MCF 10A (cell line): ENCODE data around the gene KLRC4. TPM values are rescaled to one million over a fixed set of nuclear protein-coding genes. Genes with fewer than 3 reads are reported as not detected.
"Not testable (repeated sequence)": the region's sequence is repeated elsewhere in the genome, so short reads cannot be mapped to it uniquely, and the experiment has no call there.

Source experiments
- BruUV-seq: library from RNA; stranded (reverse); fragments of 400-500 nt; replicated peaks from 2 replicates; lab custom pipeline; 2021; lab: Mats Ljungman, UMichigan
- CTCF ChIA-PET: fragments of 300-600 bp; sonication (Branson Sonifier 250); formaldehyde crosslinking; extraction: SDS; loops from one replicate; lab custom pipeline; 2021; ENCODE audit warnings: antibody characterized with exemption, inconsistent platforms; lab: Yijun Ruan, JAX
- POLR2A ChIA-PET: fragments of 300-600, 350-650 bp; sonication (Branson Sonifier 250); formaldehyde crosslinking; extraction: SDS; loops from one replicate; lab custom pipeline; 2020; ENCODE audit warnings: antibody characterized with exemption, inconsistent platforms; lab: Yijun Ruan, JAX
- DNase-seq: peaks from one replicate; pipeline ENCODE4 v3.0.0-alpha.2; 2018; ENCODE audit not compliant: unreplicated experiment
- H3K27ac Mint-ChIP-seq: one replicate; pipeline ENCODE4 v1.8.0; 2022; ENCODE audit warnings: mild to moderate bottlenecking, low read depth, mixed read lengths; ENCODE audit not compliant: unreplicated experiment
- H3K27me3 Mint-ChIP-seq: one replicate; pipeline ENCODE4 v1.8.0; 2022; ENCODE audit warnings: mixed read lengths; ENCODE audit not compliant: insufficient read depth, unreplicated experiment
- H3K36me3 Mint-ChIP-seq: one replicate; pipeline ENCODE4 v1.8.0; 2022; ENCODE audit warnings: mild to moderate bottlenecking, moderate library complexity, mixed read lengths; ENCODE audit not compliant: insufficient read depth, unreplicated experiment
- H3K4me1 Mint-ChIP-seq: one replicate; pipeline ENCODE4 v1.8.0; 2022; ENCODE audit warnings: mixed read lengths; ENCODE audit not compliant: insufficient read depth, unreplicated experiment
- H3K4me3 Mint-ChIP-seq: one replicate; pipeline ENCODE4 v1.8.0; 2022; ENCODE audit warnings: mild to moderate bottlenecking, moderate library complexity, mixed read lengths; ENCODE audit not compliant: unreplicated experiment
- H3K9me3 Mint-ChIP-seq: one replicate; pipeline ENCODE4 v1.8.0; 2022; ENCODE audit warnings: mixed read lengths; ENCODE audit not compliant: unreplicated experiment
- CTCF ChIP-seq: fragments of 200-600 bp; IDR thresholded peaks from one replicate; pipeline ENCODE4 v1.8.0; 2022; ENCODE audit warnings: antibody characterized with exemption, mild to moderate bottlenecking; ENCODE audit not compliant: unreplicated experiment
- intact Hi-C: fragments of 100-400 bp; cut with micrococcal nuclease; formaldehyde crosslinking; loops from 2 replicates; pipeline ENCODE4 v1.14.1; 2022
- total RNA-seq: library from RNA; stranded (reverse); gene quantifications from 2 replicates; pipeline ENCODE4 v1.2.3, GENCODE V29; 2022

KLRC4 gene
- total RNA-seq, 1 experiment from 2014 or later, result 0.84 TPM

- no peak for TF ChIP-seq CTCF
- POLR2A ChIA-PET, result interaction anchor here (0.6 to 3.9 kb wide), 7 partner anchors 9 to 173 kb away, joined by 3 to 26 read pairs (median 4); partner anchors contain the start of gene GABARAPL1
- DNase-seq, result peak; percentile 72
- no TSS peak for BruUV-seq
- intact Hi-C loops, result no loop called here
- peak overlapping the region; percentile 7 for H3K4me3 Mint-ChIP-seq
- H3K27me3 Mint-ChIP-seq, result no peaks in the 10 kb centered on the region
- peaks cover 14% of the 10 kb centered on the region for H3K36me3 Mint-ChIP-seq
- H3K9me3 Mint-ChIP-seq, result peaks cover 7% of the 10 kb centered on the region
- CTCF ChIA-PET, result no interaction called here
- peaks cover 17% of the 10 kb centered on the region for H3K4me1 Mint-ChIP-seq
- H3K27ac Mint-ChIP-seq, result peak overlapping the region; percentile 74
These were observed 24.4 kb downstream of the KLRC4 start for GRCh38 chr12:10385166-10385613.

GRCh38 chr12:10384191-10384590 lies 25.4 kb downstream of the KLRC4 start:
- POLR2A ChIA-PET, result interaction anchor here (2.1 to 3.9 kb wide), 3 partner anchors 10 to 19 kb away, joined by 16 to 26 read pairs (median 17); no protein-coding TSS in a partner anchor
- peak overlapping the region; percentile 74 for H3K27ac Mint-ChIP-seq
- H3K9me3 Mint-ChIP-seq, result peaks cover 7% of the 10 kb centered on the region
- CTCF ChIA-PET, result no interaction called here
- no TSS peak for BruUV-seq
- peaks cover 14% of the 10 kb centered on the region for H3K36me3 Mint-ChIP-seq
- no peaks in the 10 kb centered on the region for H3K27me3 Mint-ChIP-seq
- no peak for TF ChIP-seq CTCF
- H3K4me3 Mint-ChIP-seq, result no peak overlapping the region
- intact Hi-C loops, result no loop called here
- H3K4me1 Mint-ChIP-seq, result peaks cover 17% of the 10 kb centered on the region
- DNase-seq, result no peak

- TF ChIP-seq CTCF, result no peak
- peaks cover 15% of the 10 kb centered on the region for H3K36me3 Mint-ChIP-seq
- peaks cover 17% of the 10 kb centered on the region for H3K4me1 Mint-ChIP-seq
- H3K27ac Mint-ChIP-seq, result peak overlapping the region; percentile 71
- intact Hi-C loops, result no loop called here
- no peak overlapping the region for H3K4me3 Mint-ChIP-seq
- no TSS peak for BruUV-seq
- peaks cover 7% of the 10 kb centered on the region for H3K9me3 Mint-ChIP-seq
- ChIA-PET CTCF (interaction anchor here (0.6 to 0.9 kb wide), 2 partner anchors 15 to 17 kb away, joined by 3 to 5 read pairs; no protein-coding TSS in a partner anchor), POLR2A (interaction anchor here (0.6 to 2.6 kb wide), 2 partner anchors 10 to 19 kb away, joined by 3 to 12 read pairs; no protein-coding TSS in a partner anchor)
- DNase-seq, result no peak
- no peaks in the 10 kb centered on the region for H3K27me3 Mint-ChIP-seq
These were observed 27.5 kb downstream of the KLRC4 start for GRCh38 chr12:10381928-10382628.

GRCh38 chr12:10378737-10379136 lies 30.8 kb downstream of the KLRC4 start:
- H3K9me3 Mint-ChIP-seq, BruUV-seq, H3K4me3 Mint-ChIP-seq, CTCF ChIA-PET, H3K27me3 Mint-ChIP-seq, intact Hi-C loops, H3K27ac Mint-ChIP-seq, POLR2A ChIA-PET: not testable (repeated sequence)
- peaks cover 11% of the 10 kb centered on the region for H3K4me1 Mint-ChIP-seq
- DNase-seq, result peak; percentile 38
- H3K36me3 Mint-ChIP-seq, result peaks cover 13% of the 10 kb centered on the region
